Upper lobe of right lung (tissue), 1 donor: ENCODE measurements around the gene SLC6A6. TPM values are rescaled to one million over a fixed set of nuclear protein-coding genes. Genes with fewer than 3 reads are reported as not detected.
A peak's percentile ranks its signal among the peaks of the same experiment; 100 is the strongest.

Source experiments
- ATAC-seq: fragments of 200-7000 bp; cut with Tn5 transposase; one replicate; pipeline ENCODE4 v1.9.1; 2020; ENCODE audit warnings: mild to moderate bottlenecking, moderate library complexity
- DNase-seq: peaks from one replicate; pipeline ENCODE4 v3.0.0-alpha.2; 2020
- H3K27ac ChIP-seq: fragments of 200-600 bp; one replicate; pipeline ENCODE4 v1.8.0; 2022
- H3K27me3 ChIP-seq: fragments of 200-600 bp; one replicate; pipeline ENCODE4 v1.8.0; 2022; ENCODE audit warnings: mild to moderate bottlenecking
- H3K36me3 ChIP-seq: fragments of 200-600 bp; one replicate; pipeline ENCODE4 v1.8.0; 2022
- H3K4me1 ChIP-seq: fragments of 200-600 bp; one replicate; pipeline ENCODE4 v1.8.0; 2022
- H3K4me3 ChIP-seq: fragments of 200-600 bp; one replicate; pipeline ENCODE4 v1.8.0; 2022; ENCODE audit warnings: mild to moderate bottlenecking
- H3K9me3 ChIP-seq: fragments of 200-600 bp; one replicate; pipeline ENCODE4 v1.8.0; 2022
- intact Hi-C: fragments of 100-400 bp; cut with DNase I; formaldehyde crosslinking; loops from one replicate; pipeline ENCODE4 v1.11.0; 2022
- total RNA-seq: library from RNA; stranded (reverse); fragmentation: NEBNext Ultra II Directional; extraction: Animal tissue kit (Norgen Biotek cat#: 25700); gene quantifications from one replicate; pipeline ENCODE4 v1.2.1, GENCODE V29; 2021
- TF ChIP-seq, protein P1 (sequence below): fragments of 200-600 bp; IDR thresholded peaks from one replicate; pipeline ENCODE4 v1.8.0; 2022; ENCODE audit warnings: antibody characterized with exemption
- donor health status: DM: no; HTN: yes; CAD: no; lungs with severe emphysema.

The SLC6A6 gene
- total RNA-seq, 1 donor from 2014 or later: 54.3 TPM

DNA sequence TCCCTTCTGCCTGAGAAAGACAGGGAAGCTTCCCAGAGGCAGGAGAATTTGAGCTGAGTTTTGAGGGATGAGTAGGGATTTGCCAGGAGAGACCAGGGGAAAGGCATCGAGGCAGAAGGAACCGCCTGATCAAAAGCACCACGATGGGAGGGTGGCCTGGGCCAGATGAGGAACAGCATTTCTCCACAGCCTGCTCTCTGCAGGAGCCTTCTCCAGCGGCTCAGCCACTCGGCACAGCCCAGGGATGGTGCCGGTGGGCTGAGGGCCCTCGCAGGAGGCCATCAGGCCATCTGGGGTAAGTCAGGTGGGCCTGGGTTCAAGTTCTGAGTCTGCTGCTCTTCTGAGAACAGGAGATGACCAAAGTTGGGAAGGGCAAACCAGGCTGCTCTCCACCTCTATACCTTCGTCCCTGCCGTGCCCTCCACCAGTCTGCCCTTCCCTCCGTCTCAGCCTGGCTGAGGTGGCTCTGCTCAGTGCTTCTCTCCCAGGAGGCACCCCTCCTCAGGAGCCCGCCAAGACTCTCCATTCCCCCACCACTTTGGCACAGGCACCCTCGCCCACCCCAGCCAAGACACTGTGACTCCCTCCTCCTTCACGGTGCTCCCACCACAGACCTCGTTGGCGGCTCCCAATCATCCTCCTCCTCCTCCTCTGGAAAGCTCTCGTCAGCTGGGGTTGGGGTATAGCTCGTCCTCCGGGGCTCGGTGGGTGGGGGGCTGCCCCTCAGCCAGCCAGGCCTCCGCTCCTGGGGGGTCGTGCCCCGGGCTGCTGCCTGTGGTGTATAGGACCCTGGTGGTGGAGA lies 102.8 kb downstream of the SLC6A6 start:
- no peak overlapping the region for H3K27ac ChIP-seq
- no peaks in the 10 kb centered on the region for H3K36me3 ChIP-seq
- H3K27me3 ChIP-seq: no peaks in the 10 kb centered on the region
- TF ChIP-seq, protein P1, sequence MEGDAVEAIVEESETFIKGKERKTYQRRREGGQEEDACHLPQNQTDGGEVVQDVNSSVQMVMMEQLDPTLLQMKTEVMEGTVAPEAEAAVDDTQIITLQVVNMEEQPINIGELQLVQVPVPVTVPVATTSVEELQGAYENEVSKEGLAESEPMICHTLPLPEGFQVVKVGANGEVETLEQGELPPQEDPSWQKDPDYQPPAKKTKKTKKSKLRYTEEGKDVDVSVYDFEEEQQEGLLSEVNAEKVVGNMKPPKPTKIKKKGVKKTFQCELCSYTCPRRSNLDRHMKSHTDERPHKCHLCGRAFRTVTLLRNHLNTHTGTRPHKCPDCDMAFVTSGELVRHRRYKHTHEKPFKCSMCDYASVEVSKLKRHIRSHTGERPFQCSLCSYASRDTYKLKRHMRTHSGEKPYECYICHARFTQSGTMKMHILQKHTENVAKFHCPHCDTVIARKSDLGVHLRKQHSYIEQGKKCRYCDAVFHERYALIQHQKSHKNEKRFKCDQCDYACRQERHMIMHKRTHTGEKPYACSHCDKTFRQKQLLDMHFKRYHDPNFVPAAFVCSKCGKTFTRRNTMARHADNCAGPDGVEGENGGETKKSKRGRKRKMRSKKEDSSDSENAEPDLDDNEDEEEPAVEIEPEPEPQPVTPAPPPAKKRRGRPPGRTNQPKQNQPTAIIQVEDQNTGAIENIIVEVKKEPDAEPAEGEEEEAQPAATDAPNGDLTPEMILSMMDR: no peak
- H3K4me3 ChIP-seq: no peak overlapping the region
- no peak for ATAC-seq
- intact Hi-C loops: no loop called here
- no peaks in the 10 kb centered on the region for H3K9me3 ChIP-seq
- no peaks in the 10 kb centered on the region for H3K4me1 ChIP-seq
- DNase-seq: peak; percentile 55

DNA sequence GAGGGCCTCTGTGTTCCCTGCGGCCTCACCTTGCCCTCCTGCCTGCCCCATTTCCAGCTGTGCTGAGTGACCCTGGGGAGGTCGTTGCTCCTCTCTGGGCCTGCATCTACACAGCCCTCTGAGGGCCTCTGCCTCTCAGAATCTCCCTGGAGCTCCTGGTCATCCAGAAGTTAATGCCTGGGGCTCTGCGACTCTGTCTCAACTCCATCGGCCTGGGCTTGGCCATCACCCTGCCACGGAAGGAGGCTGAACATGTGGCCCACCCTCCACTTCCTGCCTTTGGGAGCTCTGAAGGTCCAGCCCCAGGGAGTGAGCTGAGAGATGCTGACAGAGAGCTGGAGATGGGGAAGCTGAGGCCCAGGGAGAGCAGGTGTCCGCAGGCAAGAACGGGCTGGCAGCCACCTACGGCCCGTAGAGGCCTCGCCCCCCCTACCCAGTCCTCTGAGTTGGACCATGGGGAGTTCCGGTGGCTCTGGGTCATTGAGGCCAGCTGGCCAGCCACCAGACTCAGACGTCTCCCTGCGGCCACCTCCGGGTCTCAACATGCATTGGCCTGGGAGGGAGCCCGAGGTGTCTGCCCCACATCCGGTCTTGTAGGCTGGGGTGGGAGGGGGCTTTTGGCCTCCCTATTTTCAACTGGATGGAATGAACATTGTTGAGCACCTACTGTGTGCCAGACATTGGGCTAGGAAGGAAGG lies 103.5 kb downstream of the SLC6A6 start:
- Histone ChIP-seq H3K4me1 (no peaks in the 10 kb centered on the region), H3K36me3 (no peaks in the 10 kb centered on the region), H3K27me3 (no peaks in the 10 kb centered on the region), H3K27ac (no peak overlapping the region), H3K9me3 (no peaks in the 10 kb centered on the region), H3K4me3 (no peak overlapping the region)
- intact Hi-C loops: no loop called here
- DNase-seq (peak; percentile 47), ATAC-seq (no peak)
- TF ChIP-seq, protein P1: no peak

DNA sequence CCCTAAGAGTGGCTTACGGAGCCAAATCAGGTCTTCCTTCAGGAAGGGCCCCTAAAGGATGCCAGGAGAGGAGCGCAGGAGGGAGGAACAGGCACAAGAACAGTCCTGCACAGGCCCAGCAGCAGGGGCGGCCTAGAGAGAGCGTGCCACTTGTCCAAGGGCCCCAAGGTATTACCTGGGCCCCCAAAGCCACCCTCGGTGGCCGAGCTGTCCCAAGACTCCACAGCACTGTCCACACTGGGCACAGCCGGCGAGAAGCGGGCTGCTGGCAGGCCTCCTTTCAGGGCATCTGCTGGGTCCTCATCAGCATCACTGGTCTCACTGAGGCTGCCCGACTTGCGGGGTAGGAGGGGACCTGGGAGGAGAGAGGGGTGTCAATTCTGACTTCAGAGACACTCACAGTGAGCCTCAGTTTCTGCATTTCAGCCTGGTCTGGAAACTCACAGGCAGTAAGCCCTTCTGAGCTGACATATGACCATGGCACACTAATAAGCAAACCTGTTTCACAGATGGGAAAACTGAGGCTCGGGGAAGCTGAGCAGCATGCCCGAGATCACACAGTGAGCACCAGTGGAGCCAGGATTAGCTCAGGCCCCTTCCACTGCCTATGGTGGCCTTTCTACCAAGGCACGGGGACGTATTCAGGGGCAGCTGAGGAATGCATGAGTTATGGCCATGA lies 104.4 kb downstream of the SLC6A6 start:
- Histone ChIP-seq H3K36me3 (no peaks in the 10 kb centered on the region), H3K9me3 (no peaks in the 10 kb centered on the region), H3K4me3 (no peak overlapping the region), H3K27ac (no peak overlapping the region), H3K4me1 (no peaks in the 10 kb centered on the region), H3K27me3 (no peaks in the 10 kb centered on the region)
- intact Hi-C loops: no loop called here
- ATAC-seq: no peak
- TF ChIP-seq, protein P1: no peak
- peak; percentile 40 for DNase-seq

DNA sequence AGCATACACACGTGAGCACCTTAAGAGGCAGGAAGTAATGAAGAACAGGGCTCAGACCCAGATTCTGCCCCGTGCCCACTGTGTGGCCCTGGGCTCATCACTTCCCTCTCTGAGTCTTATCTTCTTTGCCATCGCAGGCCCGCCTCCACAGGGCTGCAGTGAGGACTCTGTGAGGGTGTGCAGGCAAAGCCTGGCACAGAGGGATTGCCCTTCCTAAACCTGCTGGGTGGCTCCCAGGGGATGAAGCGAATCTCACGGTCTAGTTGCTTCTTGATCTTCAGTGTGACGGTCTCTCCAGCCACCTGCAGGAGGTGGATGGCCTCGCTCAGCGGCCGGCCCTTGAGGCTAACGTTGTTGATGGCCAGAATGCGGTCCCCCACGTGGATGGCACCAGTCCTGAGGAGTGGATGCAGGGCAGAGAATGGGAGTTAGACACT lies 104.9 kb downstream of the SLC6A6 start:
- no peak overlapping the region for H3K27ac ChIP-seq
- intact Hi-C loops: no loop called here
- no peaks in the 10 kb centered on the region for H3K36me3 ChIP-seq
- TF ChIP-seq, protein P1: no peak
- H3K9me3 ChIP-seq: no peaks in the 10 kb centered on the region
- peak; percentile 55 for DNase-seq
- H3K4me3 ChIP-seq: no peak overlapping the region
- no peaks in the 10 kb centered on the region for H3K27me3 ChIP-seq
- ATAC-seq: no peak
- no peaks in the 10 kb centered on the region for H3K4me1 ChIP-seq

DNA sequence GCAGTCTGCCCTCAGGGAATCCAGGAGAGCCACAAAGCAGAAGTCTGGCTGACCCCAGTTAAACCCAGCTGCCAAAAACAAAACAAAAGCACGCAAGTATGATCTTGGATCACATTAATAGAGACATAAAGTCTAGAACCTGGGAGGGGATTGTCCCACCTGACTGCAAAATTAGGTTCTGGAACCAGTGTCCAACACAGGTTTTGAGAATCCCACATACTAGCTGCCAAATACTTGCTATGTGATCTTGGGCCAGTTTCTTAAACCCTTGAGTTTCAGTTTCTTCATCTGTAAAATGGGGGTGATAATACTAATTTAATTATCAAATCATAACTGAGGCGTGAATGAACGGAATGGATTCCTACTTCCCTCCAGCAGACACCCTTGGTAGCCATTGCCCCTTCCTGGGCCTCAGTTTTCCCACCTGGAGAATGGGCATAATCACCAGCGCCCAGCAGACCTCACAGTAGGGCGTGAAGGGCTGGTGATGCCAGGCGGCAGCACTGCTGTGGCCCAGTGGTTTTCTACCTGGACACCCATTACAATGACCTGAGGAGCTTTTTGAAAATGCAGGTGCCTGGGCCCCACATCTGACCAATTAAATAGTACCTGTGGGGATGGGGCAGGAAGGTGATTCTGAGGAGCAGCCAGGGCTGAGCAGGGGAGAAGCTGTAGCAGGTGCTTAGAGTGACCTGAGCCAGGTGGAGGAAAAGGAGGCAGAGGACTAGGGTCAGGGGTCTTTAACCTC lies 105.5 kb downstream of the SLC6A6 start:
- DNase-seq: peak; percentile 31
- intact Hi-C loops: no loop called here
- TF ChIP-seq, protein P1: no peak

More for the DNA sequence above, 105.5 kb downstream of the SLC6A6 start:
- H3K4me3 ChIP-seq: no peak overlapping the region
- H3K4me1 ChIP-seq: no peaks in the 10 kb centered on the region
- no peak overlapping the region for H3K27ac ChIP-seq
- no peaks in the 10 kb centered on the region for H3K27me3 ChIP-seq
- no peak for ATAC-seq
- H3K36me3 ChIP-seq: no peaks in the 10 kb centered on the region
- H3K9me3 ChIP-seq: no peaks in the 10 kb centered on the region
